H4 (cell line): ENCODE data around the gene CDK14. TPM values are rescaled to one million over a fixed set of nuclear protein-coding genes. Genes with fewer than 3 reads are reported as not detected.
A peak's percentile ranks its signal among the peaks of the same experiment; 100 is the strongest.

Experiments
- DNase-seq: peaks from one replicate; pipeline ENCODE4 v3.0.0-alpha.2; 2015; ENCODE audit warnings: low spot score
- total RNA-seq: library from RNA; depleted of rRNA; stranded (reverse); fragments of >200 nt; shearing (Covaris generic); gene quantifications from 2 replicates; pipeline ENCODE4 v1.2.3, GENCODE V29; 2014

The CDK14 gene
- total RNA-seq, 1 experiment from 2014 or later, result 14.0 TPM

- DNase-seq, result peak; percentile 37
Measured at GRCh38 chr7:90596671-90597562, 796 bp downstream of the CDK14 start.

- DNase-seq, result no peak
Measured at GRCh38 chr7:90597563-90598253, 1.6 kb downstream of the CDK14 start.

GRCh38 chr7:90599038-90599437 lies 2.9 kb downstream of the CDK14 start:
- no peak for DNase-seq

GRCh38 chr7:90599892-90600555 lies 3.9 kb downstream of the CDK14 start:
- DNase-seq, result no peak

GRCh38 chr7:90602303-90602702 lies 6.2 kb downstream of the CDK14 start:
- DNase-seq, result no peak

GRCh38 chr7:90603346-90603745 lies 7.2 kb downstream of the CDK14 start:
- no peak for DNase-seq

GRCh38 chr7:90604383-90604782 lies 8.3 kb downstream of the CDK14 start:
- DNase-seq, result no peak

GRCh38 chr7:90605055-90605454 lies 8.9 kb downstream of the CDK14 start:
- no peak for DNase-seq

- DNase-seq, result no peak
Measured at GRCh38 chr7:90607196-90607595, 11.1 kb downstream of the CDK14 start.

GRCh38 chr7:90610105-90610504 lies 14.0 kb downstream of the CDK14 start:
- DNase-seq, result no peak

GRCh38 chr7:90611115-90611514 lies 15.0 kb downstream of the CDK14 start:
- no peak for DNase-seq

- no peak for DNase-seq
Measured at GRCh38 chr7:90613088-90613498, 17.0 kb downstream of the CDK14 start.

- DNase-seq, result no peak
Measured at GRCh38 chr7:90617442-90617841, 21.3 kb downstream of the CDK14 start.

GRCh38 chr7:90618876-90619275 lies 22.8 kb downstream of the CDK14 start:
- DNase-seq, result no peak

GRCh38 chr7:90621125-90621746 lies 25.1 kb downstream of the CDK14 start:
- no peak for DNase-seq

- no peak for DNase-seq
Measured at GRCh38 chr7:90621747-90622140, 25.6 kb downstream of the CDK14 start.

GRCh38 chr7:90622670-90623069 lies 26.5 kb downstream of the CDK14 start:
- no peak for DNase-seq

- no peak for DNase-seq
Measured at GRCh38 chr7:90624225-90624911, 28.2 kb downstream of the CDK14 start.

- DNase-seq, result no peak
Measured at GRCh38 chr7:90625051-90625450, 28.9 kb downstream of the CDK14 start.

GRCh38 chr7:90625562-90625961 lies 29.4 kb downstream of the CDK14 start:
- peak; percentile 35 for DNase-seq

- no peak for DNase-seq
Measured at GRCh38 chr7:90626013-90626412, 29.9 kb downstream of the CDK14 start.
